GM12874 (cell line): ENCODE data around the gene FAM107B.

Source experiments
- CTCF ChIP-seq: IDR thresholded peaks from 2 replicates; pipeline ENCODE4 v1.5.1; 2011; ENCODE audit warnings: low read depth, mild to moderate bottlenecking, control low read depth, low read length, moderate library complexity; ENCODE audit not compliant: insufficient read depth

FAM107B gene

GRCh38 chr10:14787938-14788337, 13.2 kb upstream of the FAM107B start:
- no peak for TF ChIP-seq CTCF

- TF ChIP-seq CTCF = no peak
Observed at GRCh38 chr10:14784459-14785055, 9.9 kb upstream of the FAM107B start.

- no peak for TF ChIP-seq CTCF
Observed at GRCh38 chr10:14782691-14783363, 8.1 kb upstream of the FAM107B start.

GRCh38 chr10:14781763-14782162, 7.1 kb upstream of the FAM107B start:
- no peak for TF ChIP-seq CTCF

GRCh38 chr10:14779001-14779651, 4.4 kb upstream of the FAM107B start:
- no peak for TF ChIP-seq CTCF

GRCh38 chr10:14776546-14776945, 1.8 kb upstream of the FAM107B start:
- no peak for TF ChIP-seq CTCF

- TF ChIP-seq CTCF = no peak
Observed at GRCh38 chr10:14775656-14776055, 959 bp upstream of the FAM107B start.
